ENCODE measurements around the gene TXNRD3.

DNA sequence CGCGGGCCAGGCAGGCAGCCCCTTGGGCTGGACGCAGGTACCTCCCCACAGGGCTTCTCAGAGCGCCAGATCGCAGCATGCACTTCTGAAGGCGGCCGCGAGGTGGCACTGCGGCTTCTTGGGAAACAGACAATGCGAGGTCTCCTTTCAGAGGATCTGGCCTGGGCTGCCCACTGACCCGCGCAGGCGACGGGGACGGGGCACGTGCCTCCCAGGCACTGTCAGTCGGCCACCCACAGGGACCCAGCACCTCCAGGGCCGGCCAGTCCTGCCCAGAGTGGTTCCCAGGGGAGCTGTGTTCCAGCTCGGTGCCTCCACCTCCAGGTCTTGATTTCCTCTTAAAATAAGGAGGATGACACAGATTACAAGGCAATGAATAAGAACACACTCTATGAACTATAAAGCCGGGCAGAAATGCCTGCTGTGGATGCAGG lies 24.4 kb upstream of the TXNRD3 start:
- TF ChIP-seq, protein P1, sequence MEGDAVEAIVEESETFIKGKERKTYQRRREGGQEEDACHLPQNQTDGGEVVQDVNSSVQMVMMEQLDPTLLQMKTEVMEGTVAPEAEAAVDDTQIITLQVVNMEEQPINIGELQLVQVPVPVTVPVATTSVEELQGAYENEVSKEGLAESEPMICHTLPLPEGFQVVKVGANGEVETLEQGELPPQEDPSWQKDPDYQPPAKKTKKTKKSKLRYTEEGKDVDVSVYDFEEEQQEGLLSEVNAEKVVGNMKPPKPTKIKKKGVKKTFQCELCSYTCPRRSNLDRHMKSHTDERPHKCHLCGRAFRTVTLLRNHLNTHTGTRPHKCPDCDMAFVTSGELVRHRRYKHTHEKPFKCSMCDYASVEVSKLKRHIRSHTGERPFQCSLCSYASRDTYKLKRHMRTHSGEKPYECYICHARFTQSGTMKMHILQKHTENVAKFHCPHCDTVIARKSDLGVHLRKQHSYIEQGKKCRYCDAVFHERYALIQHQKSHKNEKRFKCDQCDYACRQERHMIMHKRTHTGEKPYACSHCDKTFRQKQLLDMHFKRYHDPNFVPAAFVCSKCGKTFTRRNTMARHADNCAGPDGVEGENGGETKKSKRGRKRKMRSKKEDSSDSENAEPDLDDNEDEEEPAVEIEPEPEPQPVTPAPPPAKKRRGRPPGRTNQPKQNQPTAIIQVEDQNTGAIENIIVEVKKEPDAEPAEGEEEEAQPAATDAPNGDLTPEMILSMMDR (IDR thresholded peaks at IDR 0.05; ENCODE audit: insufficient read depth, low read depth, low read length): peak; percentile 64
- no peak for TF ChIP-seq EZH2 (IDR thresholded peaks at IDR 0.05; ENCODE audit: insufficient read depth, low read length)
